Raji (cell line): ENCODE measurements around the gene TRIM40.

Source experiments
- POLR2A ChIP-seq: IDR thresholded peaks from 2 replicates; pipeline ENCODE4 v1.6.1; 2011; ENCODE audit warnings: low read depth, low read length, control low read depth; ENCODE audit not compliant: insufficient read depth

The TRIM40 gene

GRCh38 chr6:30152910-30153610 lies 17.1 kb downstream of the TRIM40 start:
- no peak for TF ChIP-seq POLR2A

DNA sequence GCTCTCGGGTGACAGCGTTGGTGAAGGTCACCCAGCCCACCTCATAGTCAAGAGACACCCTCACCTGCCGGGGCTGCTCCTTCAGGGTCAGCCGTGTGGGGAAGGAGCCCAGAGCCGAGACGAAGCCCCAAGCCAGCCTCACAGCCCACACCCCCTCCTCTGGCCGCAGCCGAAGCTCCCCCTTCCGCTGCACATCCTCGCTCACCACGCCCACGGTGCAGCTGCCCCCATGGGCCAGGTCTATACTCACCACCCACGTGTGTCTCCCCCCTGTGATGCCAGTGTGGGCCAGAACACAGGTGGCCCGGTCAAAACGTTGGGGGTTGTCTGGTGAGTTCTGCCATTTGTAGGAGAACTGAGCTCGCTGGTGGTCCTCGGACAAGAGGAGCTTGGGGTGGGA lies 18.1 kb downstream of the TRIM40 start:
- no peak for TF ChIP-seq POLR2A

- no peak for TF ChIP-seq POLR2A
Observed at GRCh38 chr6:30154709-30155519, 19.0 kb downstream of the TRIM40 start.

GRCh38 chr6:30155520-30156261 lies 19.8 kb downstream of the TRIM40 start:
- TF ChIP-seq POLR2A = no peak

- TF ChIP-seq POLR2A = no peak
Observed at GRCh38 chr6:30156262-30156599, 20.3 kb downstream of the TRIM40 start.

- no peak for TF ChIP-seq POLR2A
Observed at GRCh38 chr6:30156774-30157173, 20.8 kb downstream of the TRIM40 start.

GRCh38 chr6:30157581-30157980 lies 21.6 kb downstream of the TRIM40 start:
- no peak for TF ChIP-seq POLR2A

DNA sequence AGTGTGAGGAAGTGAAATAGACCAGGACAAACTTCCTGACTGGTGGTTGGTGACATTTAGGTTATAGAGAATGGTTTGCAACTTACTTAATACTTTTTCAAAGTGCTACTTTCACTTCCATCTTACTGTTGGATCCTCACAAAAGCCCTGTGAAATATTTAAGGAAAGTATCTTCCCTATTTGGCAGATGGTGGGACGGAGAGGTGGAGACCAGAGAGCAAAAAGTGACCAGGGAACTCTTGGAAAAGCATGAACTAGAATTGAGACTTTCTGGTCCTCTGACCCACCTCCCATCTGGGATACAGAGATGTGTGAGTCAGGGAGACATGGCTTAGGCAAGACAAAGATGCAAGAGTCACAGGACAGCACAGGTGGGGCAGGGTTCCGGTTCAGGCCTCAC lies 22.1 kb downstream of the TRIM40 start:
- no peak for TF ChIP-seq POLR2A

GRCh38 chr6:30158475-30159040 lies 22.6 kb downstream of the TRIM40 start:
- TF ChIP-seq POLR2A = no peak

DNA sequence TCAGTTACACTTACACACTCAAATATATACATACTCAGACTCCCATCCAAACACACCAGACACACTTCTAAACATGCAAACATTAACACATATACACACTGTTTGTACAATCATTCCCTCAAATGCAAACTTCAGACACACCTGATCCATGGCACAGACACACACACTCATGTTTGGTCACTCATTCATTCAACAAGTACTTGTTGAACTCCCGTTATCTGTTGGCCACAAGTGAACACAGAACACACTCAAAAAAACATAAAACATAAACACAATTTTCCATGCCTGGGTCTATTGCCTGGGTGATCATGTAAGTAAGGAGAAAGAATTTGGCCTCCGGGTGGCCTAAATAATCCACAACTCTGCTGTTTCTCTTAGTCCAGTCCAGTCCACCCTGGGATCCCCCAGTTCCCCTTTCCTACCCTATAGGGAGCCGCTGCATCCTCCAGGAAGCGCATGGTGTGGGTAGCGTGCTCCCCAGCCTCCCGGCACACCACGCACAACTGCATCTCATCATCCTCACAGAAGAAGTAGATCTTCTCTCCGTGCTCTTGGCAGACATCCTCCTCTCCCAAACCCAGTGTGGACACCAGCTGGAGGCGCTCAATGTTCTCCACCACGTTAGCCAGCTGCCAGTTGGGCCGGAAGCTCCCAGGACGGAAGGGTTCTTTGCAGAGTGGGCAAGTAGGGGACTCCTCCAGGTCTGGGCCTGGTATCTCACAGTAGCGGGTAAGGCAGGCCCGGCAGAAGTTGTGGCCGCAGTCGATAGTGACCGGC lies 24.3 kb downstream of the TRIM40 start:
- no peak for TF ChIP-seq POLR2A

DNA sequence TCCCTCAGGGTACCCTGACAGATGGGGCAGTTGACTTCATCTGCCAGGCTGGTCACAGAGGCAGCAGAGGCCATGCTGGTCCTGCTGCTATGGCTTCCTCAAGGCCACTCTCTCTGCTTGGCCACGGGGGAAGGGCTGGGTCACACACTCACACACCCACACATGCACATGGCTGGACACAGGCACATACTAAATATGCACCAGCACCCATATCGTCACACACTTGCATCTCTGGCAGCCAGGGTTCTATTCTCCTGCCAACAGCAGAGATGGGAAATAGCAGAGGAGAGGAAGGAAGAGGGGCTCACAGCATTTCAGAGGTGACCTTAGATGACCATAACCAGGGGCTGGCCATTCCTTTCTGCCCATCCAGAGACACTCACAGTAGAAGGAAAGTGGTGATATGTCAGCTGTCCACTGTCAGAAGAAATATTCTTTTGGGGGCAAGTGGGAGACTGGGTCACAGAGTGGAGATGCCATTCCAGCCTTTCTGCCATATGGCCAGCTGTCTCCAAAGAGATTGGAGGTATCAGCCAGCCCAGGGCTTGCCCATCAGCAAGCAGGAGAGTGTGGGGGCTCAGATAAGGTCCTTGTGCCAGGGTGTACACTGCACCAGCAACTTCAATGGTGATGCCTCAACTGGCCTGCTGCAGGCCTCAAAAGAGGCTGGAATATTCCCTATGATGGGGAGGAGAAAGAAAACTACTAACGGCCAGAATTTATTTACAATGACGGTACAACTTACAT lies 25.0 kb downstream of the TRIM40 start, which contains the start of gene TRIM10:
TSS of gene TRIM10 (minus strand) at position 427 of the 747 bp plus-strand sequence. CDS start at position 74, 353 bp downstream.
- no peak for TF ChIP-seq POLR2A

DNA sequence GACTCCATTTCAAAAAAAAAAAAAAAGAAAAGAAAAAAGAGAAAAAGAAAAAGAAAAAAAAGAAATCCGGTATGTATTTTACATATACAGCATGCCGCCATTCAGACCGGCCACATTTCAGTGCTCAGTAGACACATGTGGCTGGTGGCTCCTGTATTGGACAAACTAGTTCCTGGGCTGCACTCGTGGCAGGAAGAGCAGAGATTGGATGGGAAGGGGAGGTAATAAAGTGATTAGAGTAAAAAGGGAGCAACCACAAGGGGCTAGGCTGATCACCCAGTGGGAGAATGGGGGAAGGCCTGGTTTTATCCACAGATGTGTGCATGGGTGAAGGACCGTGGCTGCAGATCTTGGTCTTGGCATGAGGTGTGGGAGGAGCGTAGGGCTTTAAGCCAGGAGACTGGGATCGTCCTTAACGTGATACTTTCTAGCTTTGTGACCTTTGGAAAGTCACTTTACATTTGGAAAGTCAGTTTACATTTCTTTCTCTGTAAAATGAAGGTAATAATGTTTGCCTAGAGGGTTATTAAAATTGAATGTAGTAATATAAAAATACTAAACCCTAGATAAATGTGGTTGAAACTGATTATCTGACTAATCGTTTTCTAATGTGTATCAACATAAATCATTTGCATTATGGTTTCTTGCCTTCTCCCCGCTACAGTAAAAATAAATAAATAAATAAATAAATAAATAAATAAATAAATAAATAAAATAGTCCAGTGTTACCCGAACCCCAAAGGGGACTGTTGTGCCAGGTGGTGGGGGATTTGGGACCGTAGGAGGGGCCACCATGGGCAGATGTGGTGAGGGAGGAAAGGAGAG lies 26.5 kb downstream of the TRIM40 start:
- TF ChIP-seq POLR2A = no peak

- no peak for TF ChIP-seq POLR2A
Observed at GRCh38 chr6:30163090-30163917, 27.4 kb downstream of the TRIM40 start, which contains the start of gene TRIM15. Gene TRIM15, plus strand, starts transcription at chr6:30163546. Its CDS starts 139 bp downstream, at chr6:30163685.
